ENCODE results near the gene PCK2. TPM values are rescaled to one million over a fixed set of nuclear protein-coding genes. Genes with fewer than 3 reads are reported as not detected.

The PCK2 gene
- total RNA-seq, 1 experiment from 2014 or later = 48.9 TPM

GRCh38 chr14:24115422-24116127 lies 21.5 kb downstream of the PCK2 start:
- no peak overlapping the region for H3T11ph ChIP-seq (ENCODE audit: low read length)
- no peak for TF ChIP-seq CTCF (conservative IDR thresholded peaks at IDR 0.05)
- peak overlapping the region; percentile 93 to 95 for H3K4me3 Mint-ChIP-seq
- peaks cover 3% of the 10 kb centered on the region; the same call in 1 of the 2 replicates for H3K27me3 Mint-ChIP-seq (ENCODE audit: low read depth)
- peak overlapping the region; percentile 75 for H3K9ac ChIP-seq (ENCODE audit: extremely low read depth, insufficient read length, low read length)
- no peak overlapping the region for H2BK120ac ChIP-seq (ENCODE audit: low read depth, low read length, poor library complexity, severe bottlenecking)
- H3K23ac ChIP-seq (ENCODE audit: insufficient read length, low read depth, low read length) = no peak overlapping the region
- H3K36me3 Mint-ChIP-seq (ENCODE audit: insufficient read depth in 1 of 3, low read depth in 3 of 3) = peaks cover 16 to 46% (median 40%) of the 10 kb centered on the region in 3 experiments; a peak in 6 of 7 replicates
- no CpG with 5 or more reads among the region's 14 CpGs for WGBS (ENCODE audit: extremely low coverage, insufficient read length, low lambda C conversion rate)
- no peak overlapping the region for H3K14ac ChIP-seq (ENCODE audit: insufficient read depth, low read length)
- H3K27ac Mint-ChIP-seq = peak overlapping the region; percentile 89 to 100 (median 98)
- H3K9me3 Mint-ChIP-seq = no peaks in the 10 kb centered on the region; a peak in 1 of 5 replicates
- no peak overlapping the region for H2BK12ac ChIP-seq (ENCODE audit: insufficient read length, low read depth, low read length)
- no peaks in the 10 kb centered on the region for H3K79me1 ChIP-seq (ENCODE audit: insufficient read depth, low read depth, low read length, poor library complexity, severe bottlenecking)
- peaks cover 12 to 15% of the 10 kb centered on the region in 2 experiments for H3K4me1 Mint-ChIP-seq
- H3K18ac ChIP-seq (ENCODE audit: insufficient read length, low read depth, low read length) = no peak overlapping the region
- H2BK15ac ChIP-seq (ENCODE audit: low read depth, low read length) = no peak overlapping the region
- no peaks in the 10 kb centered on the region for H4K20me1 ChIP-seq (ENCODE audit: control insufficient read depth, insufficient read depth, insufficient read length)
- H3K9me3 ChIP-seq (ENCODE audit: control insufficient read depth, low read depth, low read length) = no peaks in the 10 kb centered on the region
- no peak overlapping the region for H2AFZ ChIP-seq (ENCODE audit: low read length)
- H3K79me2 ChIP-seq (ENCODE audit: insufficient read depth, low read length) = no peaks in the 10 kb centered on the region
- H4K5ac ChIP-seq (ENCODE audit: insufficient read length, low read depth, low read length) = no peak overlapping the region
- H3K23me2 ChIP-seq (ENCODE audit: insufficient read length, low read depth, low read length, poor library complexity, severe bottlenecking) = peaks cover 13% of the 10 kb centered on the region
- H4K8ac ChIP-seq (replicated peaks; ENCODE audit: insufficient read length, low read depth, low read length) = no peak overlapping the region
- DNase-seq = no peak
- no peak overlapping the region for H4K91ac ChIP-seq (ENCODE audit: insufficient read length, low read depth, low read length)
- peak overlapping the region; percentile 79 for H3K4me2 ChIP-seq (ENCODE audit: insufficient read depth, insufficient read length, low read length)
- no peak overlapping the region for H3K27ac ChIP-seq (ENCODE audit: insufficient read length, low read depth, low read length)
- H2BK20ac ChIP-seq (ENCODE audit: low read depth, low read length, poor library complexity, severe bottlenecking) = no peak overlapping the region
- H3K27me3 ChIP-seq (ENCODE audit: insufficient read depth, low read length) = no peaks in the 10 kb centered on the region
- H2BK5ac ChIP-seq (ENCODE audit: insufficient read length, low read length) = no peak overlapping the region
- H2AK5ac ChIP-seq (ENCODE audit: insufficient read length, low read length) = no peak overlapping the region
- no peaks in the 10 kb centered on the region for H3K4me1 ChIP-seq (ENCODE audit: insufficient read depth, low read length)
- no peak overlapping the region for H3K56ac ChIP-seq (ENCODE audit: insufficient read length, low read depth, low read length)
- no peak overlapping the region for H3K4ac ChIP-seq (ENCODE audit: low read depth, low read length)

Measured in H9 (cell line).